Measurements from ENCODE around the gene MALL.
"Not testable (repeated sequence)": the region's sequence is repeated elsewhere in the genome, so short reads cannot be mapped to it uniquely, and the experiment has no call there.

The MALL gene

DNA sequence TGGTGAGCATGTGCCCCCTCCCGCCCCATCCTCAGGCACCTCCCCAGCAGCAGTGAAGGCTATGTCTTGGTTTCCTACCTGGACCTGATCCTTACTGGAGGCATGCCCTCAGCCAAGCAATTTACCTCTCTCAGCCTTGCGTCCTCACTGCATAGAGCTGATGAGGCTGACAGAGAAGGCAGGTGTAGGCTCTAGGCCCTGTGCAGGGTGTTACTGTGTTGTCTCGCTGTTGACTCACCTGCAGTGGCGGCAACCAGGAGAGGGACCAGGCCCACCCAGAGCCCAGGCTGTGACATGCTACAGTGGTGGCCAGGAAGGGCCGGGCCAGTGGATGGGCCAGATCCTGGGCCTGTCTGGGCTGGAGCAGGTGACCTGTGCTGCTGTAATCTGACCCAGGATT lies 65.9 kb downstream of the MALL start:
- DNase-seq = not testable (repeated sequence)

DNA sequence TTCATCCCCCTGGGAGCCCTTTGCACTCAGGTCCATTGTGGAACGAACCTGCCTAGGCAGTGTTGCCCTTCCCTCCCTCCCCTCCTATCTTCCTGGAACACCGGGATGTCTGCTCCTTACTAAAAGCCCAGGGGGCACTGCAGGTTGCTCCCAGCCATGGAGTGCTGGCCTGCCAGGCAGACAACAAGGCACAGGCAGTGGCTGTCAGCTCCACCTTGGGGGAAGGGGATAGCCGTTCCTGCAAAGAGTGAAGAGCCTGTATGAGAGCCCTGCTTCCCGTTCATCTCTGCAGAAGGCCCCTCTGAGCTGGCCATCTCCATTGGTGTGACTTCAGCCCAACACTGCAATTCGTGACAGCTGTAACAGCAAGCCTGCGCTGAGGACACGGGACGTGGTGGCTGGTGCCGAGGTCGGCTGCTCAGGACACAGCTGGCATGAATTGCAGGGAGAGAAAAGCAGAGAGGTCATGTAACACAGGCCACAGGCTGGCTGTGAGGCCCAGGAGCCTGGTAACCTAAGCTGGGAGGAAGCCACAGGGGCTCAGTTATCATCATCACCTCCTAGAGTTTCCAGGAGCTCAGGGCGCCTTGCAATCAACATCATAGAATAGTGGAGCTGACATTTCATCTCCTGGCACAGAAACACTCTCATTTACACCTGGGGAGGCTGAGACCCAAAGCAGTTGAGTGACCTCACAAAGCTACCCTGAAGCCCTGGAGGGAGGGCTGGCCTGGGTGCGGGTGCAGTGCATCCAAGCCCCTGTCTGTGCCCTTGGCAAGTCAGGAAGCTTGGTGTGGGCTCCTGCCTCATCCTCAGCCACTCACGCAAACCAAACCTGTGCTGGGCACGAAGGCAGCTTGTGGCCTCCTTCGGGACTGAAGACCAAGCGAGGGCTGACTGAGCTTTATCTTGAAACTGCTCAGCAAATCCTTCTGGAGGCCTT lies 67.1 kb downstream of the MALL start:
- not testable (repeated sequence) for DNase-seq

DNA sequence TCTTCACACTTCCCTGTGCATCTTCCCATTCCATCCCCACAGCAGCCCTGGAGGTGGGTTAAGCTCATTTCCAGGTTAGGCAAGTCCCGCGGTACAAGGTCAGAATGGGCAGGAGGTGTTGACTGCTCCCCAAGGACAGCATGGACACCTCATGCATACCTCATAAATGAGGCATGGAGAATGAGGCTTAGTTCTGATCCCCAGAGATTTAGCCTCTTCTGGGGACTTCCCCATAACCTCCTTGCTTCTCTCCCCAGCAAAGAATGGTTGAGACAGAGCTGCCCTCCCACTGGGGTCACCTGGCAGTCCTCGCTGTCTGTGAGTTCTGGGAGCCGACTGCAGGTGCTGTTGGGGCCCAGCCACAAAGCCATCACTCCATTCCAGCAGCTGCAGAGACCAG lies 68.4 kb downstream of the MALL start:
- not testable (repeated sequence) for DNase-seq

DNA sequence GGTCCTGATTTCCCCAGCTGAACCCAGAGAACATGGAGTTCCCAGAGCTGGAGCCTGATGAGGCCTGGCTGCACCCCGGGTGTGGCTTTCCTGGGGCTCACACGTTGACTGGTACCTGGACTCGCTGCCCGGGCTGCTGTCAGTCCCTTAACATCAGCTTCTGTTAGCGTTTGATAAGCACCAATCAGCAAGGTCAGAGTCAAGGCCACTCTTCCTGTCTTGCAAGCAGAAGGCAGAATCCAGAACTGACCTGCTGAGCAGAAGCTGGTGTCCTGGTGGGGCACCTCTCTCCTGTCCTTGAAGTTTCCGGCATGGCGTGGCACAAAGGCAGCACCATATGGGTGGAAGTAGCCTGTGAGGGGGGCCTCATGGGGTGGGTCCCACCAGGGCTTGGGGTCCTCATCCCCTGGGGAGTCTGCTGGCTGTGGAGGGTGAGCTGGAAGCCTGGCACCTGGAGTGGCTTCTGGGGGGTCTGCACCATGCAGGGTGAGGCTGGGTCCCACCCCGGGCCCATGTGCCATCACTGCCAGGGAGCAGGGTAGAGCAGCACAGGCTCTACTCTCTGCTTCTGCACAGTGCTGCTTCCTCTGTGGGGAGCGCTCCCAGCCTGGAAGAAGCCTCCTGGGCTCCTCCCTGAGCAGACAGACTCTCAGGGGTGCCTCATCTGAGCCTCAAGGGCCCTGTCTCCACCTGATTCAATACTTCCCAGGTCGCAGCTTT lies 73.5 kb downstream of the MALL start:
- DNase-seq = not testable (repeated sequence)

DNA sequence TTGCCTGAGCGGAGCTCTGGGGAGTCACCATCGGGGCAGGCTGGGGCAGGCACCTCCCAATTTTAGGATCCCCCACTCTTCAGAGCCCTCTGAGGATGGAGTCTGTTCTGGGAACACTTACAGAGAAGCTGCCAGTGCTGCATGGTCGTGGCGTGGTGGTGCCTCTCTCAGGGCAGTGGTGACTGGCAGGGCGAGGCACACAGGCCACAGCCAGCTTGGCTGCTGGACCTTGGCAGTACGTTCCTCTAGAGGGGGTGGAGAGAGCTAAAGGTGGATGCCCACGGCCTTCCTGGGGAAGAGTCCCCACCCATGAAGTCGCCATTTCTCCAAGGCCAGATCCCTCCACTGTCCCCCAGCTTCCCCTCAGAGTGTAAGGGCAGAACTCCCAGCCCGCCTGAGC lies 78.3 kb downstream of the MALL start:
- DNase-seq = not testable (repeated sequence)

DNA sequence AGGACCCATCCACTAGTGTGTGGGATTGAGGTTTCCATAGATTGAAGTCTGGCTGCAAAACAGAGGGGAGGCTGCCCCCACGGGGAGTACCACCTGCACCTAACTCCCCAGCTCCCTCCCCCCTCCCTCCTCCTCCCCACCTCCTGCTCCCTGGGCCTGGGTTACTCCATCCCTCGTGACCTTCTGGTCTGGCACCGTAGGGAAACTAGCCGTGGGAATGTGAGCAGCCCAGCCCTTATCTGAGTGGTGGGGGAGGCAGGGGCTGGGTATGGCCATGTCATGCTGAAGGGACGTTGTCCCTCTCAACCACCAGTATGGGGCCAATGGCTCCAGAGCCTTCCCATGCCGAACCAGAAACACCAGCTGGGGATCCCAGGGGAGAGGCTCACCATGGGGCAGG lies 80.2 kb downstream of the MALL start:
- DNase-seq = not testable (repeated sequence)

DNA sequence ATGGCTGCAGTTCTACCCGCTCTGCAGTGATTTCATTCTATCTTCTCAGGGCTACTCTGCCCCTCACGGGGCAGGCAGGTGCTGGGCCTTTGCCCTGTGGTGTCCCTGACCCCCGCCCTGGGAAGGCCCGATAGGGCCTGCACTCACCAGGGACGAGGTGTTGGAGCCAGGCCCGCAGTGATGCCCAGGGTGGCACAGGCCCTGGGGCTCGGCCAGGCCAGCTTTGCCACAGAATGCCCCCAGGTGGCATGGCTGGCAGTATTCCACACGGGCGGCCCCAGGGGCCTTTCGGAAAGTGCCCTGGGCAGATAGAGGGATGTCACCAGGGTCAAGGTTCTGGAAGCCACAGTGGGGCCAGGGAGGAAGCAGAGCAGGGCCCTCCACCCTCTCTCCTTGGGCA lies 80.7 kb downstream of the MALL start:
- not testable (repeated sequence) for DNase-seq

Measured in stimulated activated CD4-positive, alpha-beta T cell treated with anti-CD3 and anti-CD28 coated beads, Interleukin-15, amount 100 ng/mL, for 24 hours (primary cell).